Smooth muscle cell of the brain vasculature (primary cell): Measurements from ENCODE around the gene IKZF1.

Source experiments
- DNase-seq: peaks from one replicate; pipeline ENCODE4 v3.0.0-alpha.2; 2012; ENCODE audit warnings: low read depth, low spot score

The IKZF1 gene

GRCh38 chr7:50308532-50309385 is 4.2 kb downstream of the IKZF1 start:
- DNase-seq = no peak

GRCh38 chr7:50309721-50310120 is 5.2 kb downstream of the IKZF1 start:
- no peak for DNase-seq

GRCh38 chr7:50310361-50310760 is 5.8 kb downstream of the IKZF1 start:
- no peak for DNase-seq

GRCh38 chr7:50310956-50311355 is 6.4 kb downstream of the IKZF1 start:
- no peak for DNase-seq

GRCh38 chr7:50312250-50313162 is 8.0 kb downstream of the IKZF1 start:
- no peak for DNase-seq

- DNase-seq = no peak
Measured at GRCh38 chr7:50314836-50315592, 10.5 kb downstream of the IKZF1 start.

- no peak for DNase-seq
Measured at GRCh38 chr7:50315739-50316671, 11.5 kb downstream of the IKZF1 start.

- no peak for DNase-seq
Measured at GRCh38 chr7:50317221-50317678, 12.7 kb downstream of the IKZF1 start.

- no peak for DNase-seq
Measured at GRCh38 chr7:50317697-50318669, 13.5 kb downstream of the IKZF1 start.

GRCh38 chr7:50321487-50322067 is 17.1 kb downstream of the IKZF1 start:
- DNase-seq = no peak

- DNase-seq = no peak
Measured at GRCh38 chr7:50324113-50324512, 19.6 kb downstream of the IKZF1 start.

- DNase-seq = no peak
Measured at GRCh38 chr7:50327443-50327842, 22.9 kb downstream of the IKZF1 start.

- no peak for DNase-seq
Measured at GRCh38 chr7:50329775-50330174, 25.3 kb downstream of the IKZF1 start.

GRCh38 chr7:50330254-50330653 is 25.7 kb downstream of the IKZF1 start:
- no peak for DNase-seq

GRCh38 chr7:50330696-50331095 is 26.2 kb downstream of the IKZF1 start:
- no peak for DNase-seq

- no peak for DNase-seq
Measured at GRCh38 chr7:50331564-50332208, 27.2 kb downstream of the IKZF1 start.

GRCh38 chr7:50332241-50333165 is 28.0 kb downstream of the IKZF1 start:
- DNase-seq = no peak
